Measurements from ENCODE around the gene DPY30. TPM values are rescaled to one million over a fixed set of nuclear protein-coding genes. Genes with fewer than 3 reads are reported as not detected.

The DPY30 gene
- total RNA-seq, 1 donor from 2014 or later: 64.1 TPM

DNA sequence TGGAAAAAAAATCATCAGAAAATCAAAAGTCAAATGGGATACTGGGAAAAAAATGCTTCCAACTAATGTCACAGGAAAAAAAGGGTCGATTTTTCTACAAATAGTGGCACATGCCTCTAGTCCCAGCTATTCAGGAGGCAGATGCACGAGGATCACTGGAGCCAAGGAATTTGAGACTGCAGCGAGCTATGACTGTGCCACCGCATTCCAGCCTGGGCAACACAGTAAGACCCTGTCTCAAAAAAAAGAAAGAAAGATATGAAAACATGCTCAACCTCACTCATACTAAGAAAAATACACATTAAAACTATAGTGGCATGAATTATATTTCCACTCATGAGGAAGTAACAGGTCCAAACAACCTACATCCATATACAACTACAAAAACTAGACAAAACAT lies 46.7 kb downstream of the DPY30 start:
- no peaks in the 10 kb centered on the region for H3K36me3 ChIP-seq (ENCODE audit: control insufficient read depth, insufficient read depth, low read length)
- H3K27me3 ChIP-seq (ENCODE audit: control insufficient read depth, insufficient read depth, low read length): no peaks in the 10 kb centered on the region
- H3K4me3 ChIP-seq (ENCODE audit: low read depth, low read length): no peak overlapping the region
- no peak for DNase-seq (ENCODE audit: low read depth)
- TF ChIP-seq, protein P1, sequence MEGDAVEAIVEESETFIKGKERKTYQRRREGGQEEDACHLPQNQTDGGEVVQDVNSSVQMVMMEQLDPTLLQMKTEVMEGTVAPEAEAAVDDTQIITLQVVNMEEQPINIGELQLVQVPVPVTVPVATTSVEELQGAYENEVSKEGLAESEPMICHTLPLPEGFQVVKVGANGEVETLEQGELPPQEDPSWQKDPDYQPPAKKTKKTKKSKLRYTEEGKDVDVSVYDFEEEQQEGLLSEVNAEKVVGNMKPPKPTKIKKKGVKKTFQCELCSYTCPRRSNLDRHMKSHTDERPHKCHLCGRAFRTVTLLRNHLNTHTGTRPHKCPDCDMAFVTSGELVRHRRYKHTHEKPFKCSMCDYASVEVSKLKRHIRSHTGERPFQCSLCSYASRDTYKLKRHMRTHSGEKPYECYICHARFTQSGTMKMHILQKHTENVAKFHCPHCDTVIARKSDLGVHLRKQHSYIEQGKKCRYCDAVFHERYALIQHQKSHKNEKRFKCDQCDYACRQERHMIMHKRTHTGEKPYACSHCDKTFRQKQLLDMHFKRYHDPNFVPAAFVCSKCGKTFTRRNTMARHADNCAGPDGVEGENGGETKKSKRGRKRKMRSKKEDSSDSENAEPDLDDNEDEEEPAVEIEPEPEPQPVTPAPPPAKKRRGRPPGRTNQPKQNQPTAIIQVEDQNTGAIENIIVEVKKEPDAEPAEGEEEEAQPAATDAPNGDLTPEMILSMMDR (IDR thresholded peaks at IDR 0.05; ENCODE audit: insufficient read depth, low read length, poor library complexity, severe bottlenecking): no peak

DNA sequence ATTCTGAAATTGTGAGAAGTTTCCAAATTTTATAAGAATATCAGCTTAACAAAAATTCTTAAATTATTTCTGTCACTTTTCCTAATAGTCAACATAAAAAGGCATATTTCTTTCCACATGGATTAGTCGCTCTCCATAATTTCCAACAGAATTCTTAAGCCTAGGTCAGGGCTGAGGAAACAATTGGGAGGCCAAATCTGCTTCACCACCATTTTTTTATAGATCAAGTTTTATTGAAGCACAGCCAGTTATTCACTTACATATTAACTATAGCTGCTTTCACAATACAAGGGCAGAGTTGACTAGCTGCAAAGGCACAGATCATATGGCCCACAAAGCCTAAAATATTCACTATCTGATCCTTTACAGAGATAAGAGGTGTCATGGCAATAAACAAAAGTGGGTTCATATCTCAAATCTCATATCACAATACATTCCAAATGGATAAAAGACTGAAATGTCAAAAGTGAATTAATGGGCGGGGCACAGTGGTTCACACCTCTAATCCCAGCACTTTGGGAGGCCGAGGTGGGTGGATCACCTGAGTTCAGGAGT lies 47.5 kb downstream of the DPY30 start:
- no peaks in the 10 kb centered on the region for H3K36me3 ChIP-seq (ENCODE audit: control insufficient read depth, insufficient read depth, low read length)
- TF ChIP-seq, protein P1 (IDR thresholded peaks at IDR 0.05; ENCODE audit: insufficient read depth, low read length, poor library complexity, severe bottlenecking): no peak
- no peak for DNase-seq (ENCODE audit: low read depth)
- H3K4me3 ChIP-seq (ENCODE audit: low read depth, low read length): no peak overlapping the region
- no peaks in the 10 kb centered on the region for H3K27me3 ChIP-seq (ENCODE audit: control insufficient read depth, insufficient read depth, low read length)

DNA sequence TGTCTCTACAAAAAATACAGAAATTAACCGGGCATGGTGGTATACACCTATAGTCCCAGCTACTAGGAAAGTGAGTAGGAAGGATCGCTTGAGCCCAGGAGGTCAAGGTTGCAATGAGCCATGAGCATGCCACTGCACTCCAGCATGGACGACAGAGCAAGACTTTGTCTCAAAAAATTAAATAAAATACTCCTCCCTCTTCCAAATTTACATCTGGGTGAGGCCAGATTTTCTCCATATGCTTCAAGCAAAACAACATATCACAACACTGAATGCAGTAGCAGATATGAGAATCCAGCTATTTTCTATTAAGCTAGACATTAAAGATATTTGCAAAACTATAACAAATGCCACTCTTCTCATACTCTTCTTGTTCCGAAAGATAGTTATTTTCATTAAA lies 49.7 kb downstream of the DPY30 start:
- DNase-seq (ENCODE audit: low read depth): no peak
- Histone ChIP-seq H3K4me3 (ENCODE audit: low read depth, low read length) (no peak overlapping the region), H3K27me3 (ENCODE audit: control insufficient read depth, insufficient read depth, low read length) (no peaks in the 10 kb centered on the region), H3K36me3 (ENCODE audit: control insufficient read depth, insufficient read depth, low read length) (no peaks in the 10 kb centered on the region)
- TF ChIP-seq, protein P1 (IDR thresholded peaks at IDR 0.05; ENCODE audit: insufficient read depth, low read length, poor library complexity, severe bottlenecking): no peak

DNA sequence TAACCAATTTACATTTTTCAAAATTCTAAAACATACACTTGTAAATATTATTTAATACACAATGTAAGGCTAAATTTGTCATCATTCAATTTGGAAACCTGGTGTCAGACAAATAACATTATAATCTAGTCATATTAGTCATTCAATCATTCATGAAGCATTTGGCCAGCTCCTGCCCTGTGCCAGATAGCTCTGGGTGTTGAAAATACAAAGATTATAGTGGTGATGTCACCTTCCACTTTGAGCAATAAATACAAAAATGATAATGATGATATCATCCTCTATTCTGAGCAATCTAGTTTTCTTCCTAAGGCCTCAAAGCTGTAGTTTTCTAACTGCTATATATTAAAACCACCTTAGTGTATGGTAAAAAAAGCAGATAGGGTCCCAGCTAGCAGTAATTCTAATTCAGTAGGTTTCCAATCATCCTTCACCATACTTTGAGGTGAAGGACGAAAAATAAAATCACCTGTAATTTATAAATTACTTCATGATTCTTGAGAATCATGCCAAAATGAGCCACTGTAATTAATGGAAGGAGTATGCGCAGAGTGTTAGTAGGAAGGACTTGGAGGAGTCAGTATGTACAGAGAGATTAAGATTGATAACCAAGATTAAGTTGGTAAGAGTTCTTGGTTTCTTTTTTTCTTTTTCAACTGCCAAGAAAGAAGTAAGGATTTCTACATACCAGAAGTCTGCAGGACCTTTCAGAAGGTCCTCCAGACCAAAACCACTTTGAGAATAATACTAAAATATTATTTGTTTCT lies 52.0 kb downstream of the DPY30 start:
- TF ChIP-seq, protein P1 (IDR thresholded peaks at IDR 0.05; ENCODE audit: insufficient read depth, low read length, poor library complexity, severe bottlenecking): no peak
- H3K4me3 ChIP-seq (ENCODE audit: low read depth, low read length): no peak overlapping the region
- no peak for DNase-seq (ENCODE audit: low read depth)
- no peaks in the 10 kb centered on the region for H3K27me3 ChIP-seq (ENCODE audit: control insufficient read depth, insufficient read depth, low read length)
- H3K36me3 ChIP-seq (ENCODE audit: control insufficient read depth, insufficient read depth, low read length): no peaks in the 10 kb centered on the region

DNA sequence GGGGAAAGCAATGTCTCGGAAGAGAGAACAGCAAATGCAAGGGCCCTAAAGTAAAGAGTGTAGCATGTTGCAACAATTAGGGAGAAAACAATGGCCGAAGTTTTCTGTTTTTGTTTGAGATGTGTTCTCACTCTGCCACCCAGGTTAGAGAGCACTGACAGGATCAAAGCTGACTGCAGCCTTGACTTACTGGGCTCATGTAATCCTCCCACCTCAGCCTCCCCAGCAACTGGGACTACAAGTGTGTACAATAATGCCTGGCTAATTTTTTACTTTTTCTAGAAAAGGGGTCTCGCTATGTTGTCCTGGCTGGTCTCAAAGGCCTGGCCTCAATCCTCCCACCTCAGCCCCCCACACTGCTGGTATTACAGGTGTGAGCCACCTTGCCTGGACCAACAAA lies 52.7 kb downstream of the DPY30 start:
- TF ChIP-seq, protein P1 (IDR thresholded peaks at IDR 0.05; ENCODE audit: insufficient read depth, low read length, poor library complexity, severe bottlenecking): no peak

More for the DNA sequence above, 52.7 kb downstream of the DPY30 start:
- Histone ChIP-seq H3K4me3 (ENCODE audit: low read depth, low read length) (no peak overlapping the region), H3K36me3 (ENCODE audit: control insufficient read depth, insufficient read depth, low read length) (no peaks in the 10 kb centered on the region), H3K27me3 (ENCODE audit: control insufficient read depth, insufficient read depth, low read length) (no peaks in the 10 kb centered on the region)
- DNase-seq (ENCODE audit: low read depth): no peak

All from kidney epithelial cell (primary cell).